Stimulated activated CD8-positive, alpha-beta memory T cell treated with anti-CD3 and anti-CD28 coated beads, Interleukin-7, amount 100 ng/mL, for 1 hour (primary cell): Measurements from ENCODE around the gene CTSF.
"Not testable (repeated sequence)": the region's sequence is repeated elsewhere in the genome, so short reads cannot be mapped to it uniquely, and the experiment has no call there.

Experiments used
- DNase-seq, 2 donors: peaks; one replicate each; pipeline ENCODE4 v3.0.0-alpha.2; 2020; ENCODE audit warnings: low read depth in 2 of 2

The CTSF gene

DNA sequence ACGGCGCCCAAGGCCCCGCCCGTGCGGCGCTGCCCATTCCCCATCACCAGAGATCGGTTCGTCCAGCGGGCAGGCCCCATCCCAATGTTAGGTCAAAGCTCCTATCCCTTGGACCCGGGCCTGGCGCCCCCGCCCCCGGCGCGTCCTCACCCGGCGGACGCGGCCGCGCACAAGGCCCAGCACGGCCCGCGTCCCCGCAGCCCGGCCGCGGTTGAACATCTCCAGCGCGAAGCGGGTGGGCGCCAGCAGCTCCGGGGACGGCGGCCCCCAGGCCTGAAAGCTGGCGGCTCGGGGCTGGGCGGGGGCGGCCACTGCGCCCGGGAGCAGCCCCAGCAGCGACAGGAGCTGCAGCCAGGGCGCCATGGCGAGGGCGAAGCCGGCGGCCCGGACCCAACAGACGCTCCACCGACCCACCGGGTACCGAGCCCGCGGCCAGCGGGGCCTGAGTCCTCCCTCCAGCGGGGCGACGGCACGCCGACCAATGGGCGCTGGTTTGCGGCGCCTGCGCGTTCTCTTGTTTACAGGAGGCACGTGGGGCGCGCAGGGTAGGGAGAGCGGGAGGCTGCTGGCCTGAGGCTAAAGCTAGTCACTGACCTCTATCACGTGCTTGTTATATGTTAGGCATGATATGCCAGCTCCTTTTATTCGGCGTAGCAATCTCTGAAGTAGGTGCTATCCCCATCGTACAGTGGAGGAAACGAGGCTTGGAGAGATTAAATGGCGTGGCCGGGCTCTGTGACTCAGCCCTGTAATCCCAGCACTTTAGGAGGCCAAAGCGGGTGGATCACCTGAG, at the start of gene CTSF:
TSS of gene CTSF (minus strand) at position 483 of the 793 bp plus-strand sequence. CDS start at position 363, 120 bp downstream.
- peak; percentile 44 to 51 for DNase-seq

DNA sequence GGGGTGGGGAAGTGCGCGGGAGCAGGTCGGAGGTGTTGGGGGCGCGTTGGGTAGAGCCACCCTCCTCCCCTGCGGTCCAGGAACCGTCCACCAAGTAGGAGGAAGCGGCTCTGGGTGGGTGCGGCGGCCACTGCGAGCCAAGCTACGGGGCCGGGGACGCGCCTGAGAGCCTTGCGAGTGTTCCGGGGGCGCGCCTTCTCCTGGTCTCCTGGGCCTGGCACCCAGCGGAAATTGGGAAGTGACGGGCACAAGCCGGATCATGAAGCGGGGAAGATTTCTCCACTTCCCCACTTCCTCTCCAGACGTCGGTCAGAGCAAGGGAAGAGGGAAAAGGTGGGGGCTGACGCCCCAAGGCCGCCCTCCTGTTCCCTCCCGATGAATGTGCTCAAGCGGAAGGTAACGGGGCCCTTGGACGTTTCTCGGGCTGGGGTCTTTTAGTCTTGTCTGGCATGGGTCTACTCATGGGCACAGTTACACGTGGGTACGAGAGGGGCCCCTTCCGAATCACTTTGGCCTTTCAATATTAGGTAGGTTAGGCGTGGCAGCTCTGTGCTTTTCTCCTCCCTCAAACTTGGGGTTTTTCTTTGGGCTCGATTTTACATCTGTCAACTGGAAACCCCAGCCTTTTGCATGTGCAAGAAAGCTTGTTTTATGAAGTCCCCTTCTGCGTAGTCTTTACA, 48.9 kb upstream of the CTSF start:
- no peak for DNase-seq

DNA sequence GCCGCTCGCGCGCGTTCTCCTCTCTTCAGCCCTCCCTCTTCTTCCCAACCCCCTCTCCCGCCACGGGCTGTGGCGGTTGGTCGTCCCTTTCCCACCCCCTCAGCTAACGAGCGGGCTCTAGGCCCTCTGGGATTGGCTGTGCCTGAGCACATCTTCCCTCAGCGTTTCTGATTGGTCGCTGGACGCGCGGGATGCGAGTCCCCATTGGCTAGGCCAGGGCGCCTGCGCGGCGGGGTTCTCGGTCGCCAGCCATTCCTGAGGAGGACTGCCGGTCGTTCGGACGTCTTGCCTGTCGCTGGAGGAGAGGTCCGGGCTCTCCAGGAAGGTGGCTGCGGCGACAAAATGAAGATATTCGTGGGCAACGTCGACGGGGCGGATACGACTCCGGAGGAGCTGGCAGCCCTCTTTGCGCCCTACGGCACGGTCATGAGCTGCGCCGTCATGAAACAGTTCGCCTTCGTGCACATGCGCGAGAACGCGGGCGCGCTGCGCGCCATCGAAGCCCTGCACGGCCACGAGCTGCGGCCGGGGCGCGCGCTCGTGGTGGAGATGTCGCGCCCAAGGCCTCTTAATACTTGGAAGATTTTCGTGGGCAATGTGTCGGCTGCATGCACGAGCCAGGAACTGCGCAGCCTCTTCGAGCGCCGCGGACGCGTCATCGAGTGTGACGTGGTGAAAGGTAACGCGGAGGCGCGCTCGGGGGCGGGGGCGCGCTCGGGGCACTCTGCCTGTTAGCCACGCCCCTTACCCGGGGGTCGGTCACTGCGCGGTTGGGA, 48.2 kb upstream of the CTSF start, which contains the start of gene RBM14:
TSS of gene RBM14 (plus strand) at position 252 of the 776 bp plus-strand sequence. CDS start at position 343, 91 bp downstream.
- peak; percentile 93 to 96 for DNase-seq

DNA sequence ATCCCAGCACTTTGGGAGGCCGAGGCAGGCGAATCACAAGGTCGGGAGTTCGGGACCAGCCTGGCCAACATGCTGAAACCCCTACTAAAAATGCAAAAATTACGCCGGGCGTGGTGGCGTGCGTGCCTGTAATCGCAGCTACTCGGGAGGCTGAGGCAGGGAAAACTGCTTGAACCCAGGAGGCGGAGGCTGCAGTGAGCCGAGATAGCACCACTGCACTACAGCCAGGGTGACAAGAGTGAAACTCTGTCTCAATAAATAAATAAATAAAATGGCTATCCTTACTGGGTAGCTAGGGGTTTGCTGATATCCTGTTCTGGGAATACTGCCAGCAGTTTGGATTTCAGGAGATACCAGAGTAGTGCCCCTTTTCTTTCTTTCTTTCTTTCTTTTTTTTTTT, 45.7 kb upstream of the CTSF start:
- no peak for DNase-seq

DNA sequence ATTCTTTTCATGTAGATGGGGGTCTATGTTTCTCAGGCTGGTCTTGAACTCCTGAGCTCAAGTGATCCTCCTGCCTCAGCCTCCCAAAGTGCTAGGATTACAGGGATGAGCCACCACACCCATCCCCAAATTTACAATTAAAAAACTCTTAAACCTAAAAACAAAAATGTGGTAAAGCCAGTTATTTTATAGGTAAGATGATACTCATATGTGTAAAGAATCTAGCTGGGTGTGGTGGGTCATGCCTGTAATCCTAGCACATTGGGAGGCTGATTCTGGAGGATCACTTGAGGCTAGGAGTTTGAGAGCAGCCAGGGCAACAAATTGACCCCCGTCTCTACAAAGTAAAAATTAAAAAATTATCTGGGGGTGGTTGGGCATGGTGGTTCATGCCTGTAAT, 44.1 kb upstream of the CTSF start:
- no peak for DNase-seq

DNA sequence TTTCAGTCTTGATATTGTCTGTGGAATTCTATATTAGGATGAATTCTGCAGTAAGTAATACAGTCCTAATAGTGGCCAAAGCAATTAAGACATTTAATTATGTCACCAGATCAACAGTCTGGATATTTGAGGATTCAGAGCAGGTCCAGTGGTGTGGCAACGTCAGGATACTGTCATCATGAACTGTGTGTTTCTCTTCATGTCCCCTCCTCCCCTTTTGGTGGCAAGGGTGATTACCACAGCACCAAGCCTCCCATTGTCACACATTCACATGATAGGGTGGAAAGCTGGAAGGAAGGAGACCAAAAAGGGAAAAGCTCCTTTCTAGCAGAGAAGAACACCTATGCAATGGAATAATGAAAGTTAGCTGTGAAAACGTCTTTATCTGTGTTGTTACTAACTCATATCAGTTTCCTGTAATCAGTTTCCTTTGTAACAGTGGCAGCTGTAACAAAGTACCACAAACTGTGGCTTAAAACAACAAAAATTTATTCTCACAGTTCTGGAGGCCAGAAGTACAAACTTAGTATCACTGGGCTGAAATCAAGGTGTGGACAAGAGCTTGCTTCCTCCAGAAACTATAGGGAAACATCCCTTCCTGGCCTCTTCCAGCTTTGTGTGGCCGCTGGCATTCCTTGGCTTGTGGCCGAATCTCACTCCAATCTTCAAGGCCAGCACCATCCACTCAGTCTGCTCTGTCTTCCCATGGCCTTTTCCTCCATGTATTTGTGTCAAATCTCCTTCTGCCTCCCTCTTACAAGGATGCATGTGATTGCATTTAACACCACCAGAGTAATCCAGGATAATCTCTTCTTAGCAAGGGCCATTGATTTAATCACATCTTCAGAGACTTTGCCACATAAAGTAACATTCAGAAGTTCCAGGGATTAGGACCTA, 41.6 kb upstream of the CTSF start:
- DNase-seq = no peak

DNA sequence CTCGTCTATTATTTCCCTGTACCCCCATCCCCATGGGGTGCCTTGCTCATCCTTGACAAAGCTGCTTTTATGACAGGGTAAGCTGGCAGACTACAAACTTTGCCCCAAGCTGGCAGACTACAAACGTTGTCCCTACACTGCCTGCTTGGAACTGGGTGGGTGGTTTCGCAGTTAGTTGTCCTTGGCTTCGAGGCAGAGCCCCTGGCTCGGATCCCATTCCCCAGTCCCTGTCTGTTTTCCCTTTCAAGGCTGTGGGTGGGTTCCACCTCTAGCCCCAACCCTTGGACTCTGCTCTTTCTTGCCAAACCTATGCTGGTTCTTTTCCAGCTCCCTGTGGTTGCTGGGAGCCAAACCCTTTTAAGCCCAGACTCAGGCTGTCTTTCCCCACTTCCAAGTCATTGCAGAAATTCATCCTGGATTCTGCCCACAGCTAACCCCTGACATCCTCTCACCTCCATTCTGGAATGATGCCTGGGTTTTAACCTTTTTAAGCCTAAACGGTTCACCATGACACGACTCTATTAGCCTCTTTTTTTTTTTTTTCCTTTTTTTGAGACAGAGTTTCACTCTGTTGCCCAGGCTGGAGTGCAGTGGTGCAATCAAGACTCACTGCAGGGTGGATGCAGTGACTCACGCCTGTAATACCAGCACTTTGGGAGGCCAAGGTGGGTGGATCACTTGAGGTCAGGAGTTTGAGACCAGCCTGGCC, 38.9 kb upstream of the CTSF start:
- no peak for DNase-seq

DNA sequence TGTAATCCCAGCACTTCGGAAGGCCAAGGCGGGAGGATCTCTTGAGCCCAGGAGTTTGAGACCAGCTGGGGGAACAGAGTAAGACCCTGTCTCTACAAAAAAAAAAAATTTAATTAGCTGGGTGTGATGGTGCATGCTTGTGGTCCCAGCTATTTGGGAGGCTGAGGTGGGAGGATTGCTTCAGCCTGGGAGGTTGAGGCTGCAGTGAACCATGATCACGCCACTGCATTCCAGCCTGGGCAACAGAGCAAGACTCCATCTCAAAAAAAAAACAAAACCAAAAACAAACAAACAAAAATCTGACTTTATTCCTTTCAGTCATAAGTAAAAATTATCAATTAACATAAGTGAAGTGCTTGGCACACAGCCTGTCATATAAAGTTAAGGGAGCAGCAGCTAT, 38.2 kb upstream of the CTSF start:
- DNase-seq = not testable (repeated sequence)

DNA sequence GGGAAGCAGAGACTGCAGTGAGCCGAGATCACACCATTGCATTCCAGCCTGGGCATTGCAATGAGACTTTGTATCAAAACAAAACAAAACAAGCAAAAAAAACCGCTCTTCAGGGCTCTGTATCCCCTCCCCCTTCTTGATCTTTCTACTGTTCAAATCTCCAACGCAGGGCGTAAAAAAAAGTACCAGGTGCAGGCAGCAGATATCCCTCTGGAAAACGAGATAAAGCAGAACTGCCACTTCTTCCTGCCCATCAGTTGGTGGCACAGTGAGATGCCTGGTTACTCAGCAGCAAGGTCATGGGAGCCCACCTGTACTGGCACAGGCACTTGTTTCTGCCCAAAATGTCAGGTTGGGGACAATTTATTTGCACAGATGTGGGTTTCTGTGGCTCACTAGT, 35.7 kb upstream of the CTSF start:
- no peak for DNase-seq

DNA sequence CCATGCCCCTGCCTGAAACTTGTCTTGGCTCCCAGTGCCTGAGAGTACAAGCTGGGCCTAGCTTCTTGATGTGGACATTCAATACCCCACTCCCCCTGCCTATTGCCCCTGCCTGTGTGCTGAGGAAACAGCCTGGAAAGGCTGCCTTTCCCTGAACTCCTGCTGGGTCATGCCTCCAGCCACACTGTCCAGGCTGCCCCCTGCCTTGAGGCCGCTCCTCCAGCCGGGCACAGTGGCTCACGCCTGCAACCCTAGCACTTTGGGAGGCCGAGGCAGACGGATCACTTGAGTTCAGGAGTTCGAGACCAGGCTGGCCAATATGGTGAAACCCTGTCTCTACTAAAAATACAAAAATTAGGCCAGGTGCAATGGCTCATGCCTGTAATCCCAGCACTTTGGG, 34.7 kb upstream of the CTSF start:
- DNase-seq = no peak

DNA sequence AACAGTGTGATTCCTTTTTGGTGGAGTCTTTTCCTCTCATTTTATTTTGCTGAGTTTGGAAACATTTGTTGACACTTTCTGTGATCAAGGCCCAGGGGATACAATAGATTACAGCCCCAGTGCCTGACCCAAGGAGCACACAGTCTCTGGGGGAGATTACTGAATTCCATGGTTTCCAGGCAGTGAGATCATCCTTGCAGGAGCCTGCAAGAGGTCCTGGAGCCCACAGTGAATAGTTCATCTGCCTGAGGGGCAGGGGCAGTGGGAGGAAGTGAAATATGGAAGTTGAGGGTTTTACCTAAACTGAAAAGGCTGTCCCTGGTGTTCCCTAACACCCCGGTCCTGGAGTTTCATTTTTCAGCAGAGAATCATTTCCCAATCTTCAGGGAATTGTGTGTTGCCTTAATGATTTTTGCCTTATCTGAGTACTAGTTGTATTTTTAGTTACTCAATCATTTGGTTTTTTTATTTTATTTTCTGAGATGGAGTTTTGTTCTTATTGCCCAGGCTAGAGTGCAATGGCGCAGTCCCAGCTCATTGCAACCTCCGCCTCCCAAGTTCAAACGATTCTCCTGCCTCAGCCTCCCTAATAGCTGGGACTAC, 32.3 kb upstream of the CTSF start:
- no peak for DNase-seq

DNA sequence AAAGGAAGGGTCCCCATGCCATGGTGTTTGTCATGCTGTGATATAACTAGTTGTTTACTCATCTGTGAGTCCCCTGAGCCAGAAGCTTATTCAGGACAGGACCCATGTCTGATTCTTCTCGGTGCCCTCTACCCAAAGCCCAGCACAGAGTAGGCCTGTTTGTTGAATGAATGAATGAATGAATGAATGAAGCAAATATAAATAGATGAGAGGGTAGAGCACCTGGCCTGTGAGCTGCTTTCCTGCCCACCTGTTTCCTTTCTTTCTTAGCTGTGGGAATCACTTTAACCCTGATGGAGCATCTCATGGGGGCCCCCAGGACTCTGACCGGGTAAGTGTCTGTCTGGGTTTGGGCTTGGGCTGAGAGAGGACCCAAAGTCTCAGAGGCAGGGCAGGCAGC, 31.8 kb upstream of the CTSF start:
- no peak for DNase-seq

DNA sequence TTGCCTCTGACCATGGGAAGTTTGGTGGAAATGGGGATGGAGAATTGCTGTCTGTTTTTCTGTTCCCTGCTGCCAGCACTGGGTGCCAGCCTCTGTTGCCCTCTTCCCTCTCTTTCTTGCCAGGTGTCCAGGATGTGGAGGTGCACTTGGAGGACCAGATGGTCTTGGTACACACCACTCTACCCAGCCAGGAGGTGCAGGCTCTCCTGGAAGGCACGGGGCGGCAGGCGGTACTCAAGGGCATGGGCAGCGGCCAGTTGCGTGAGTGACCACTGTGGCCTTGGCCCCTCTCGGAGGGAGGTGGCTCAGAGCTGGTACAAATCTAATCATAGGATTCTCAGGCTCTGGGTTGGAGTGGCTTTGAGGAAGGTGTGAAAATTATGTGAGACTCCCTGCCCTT, 30.6 kb upstream of the CTSF start:
- no peak for DNase-seq

DNA sequence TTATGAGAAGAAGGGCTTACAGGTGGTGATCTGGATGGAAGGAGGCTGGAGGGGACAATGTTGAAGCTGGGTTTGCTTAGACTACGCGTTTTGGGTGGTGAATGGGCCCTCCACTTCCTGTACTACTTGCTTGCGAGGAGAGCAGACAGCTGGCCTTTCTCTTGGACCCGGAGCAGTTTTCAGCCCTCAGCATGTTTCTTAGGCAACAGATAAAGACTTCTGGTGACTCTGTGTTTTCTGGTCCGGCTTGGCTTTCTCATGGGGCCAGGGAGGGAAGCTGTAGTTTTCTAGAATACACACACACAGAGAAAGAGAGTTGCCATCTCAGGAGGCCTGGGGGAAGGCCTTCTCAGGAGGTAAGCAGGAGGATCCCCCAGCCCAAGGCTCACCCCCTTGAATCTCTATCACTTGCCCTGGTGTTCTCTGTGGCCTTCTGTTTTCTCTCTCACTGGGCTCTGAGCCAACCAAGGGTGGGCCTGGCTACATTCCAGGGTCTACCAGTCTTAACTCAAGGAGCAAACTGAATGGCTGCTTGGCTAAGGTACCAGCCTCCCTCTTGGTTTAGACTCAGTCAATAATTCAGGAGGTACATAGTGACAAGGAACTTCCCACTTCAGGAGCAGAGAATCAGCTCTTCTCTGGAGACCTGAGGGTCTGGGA, 27.0 kb upstream of the CTSF start:
- no peak for DNase-seq

DNA sequence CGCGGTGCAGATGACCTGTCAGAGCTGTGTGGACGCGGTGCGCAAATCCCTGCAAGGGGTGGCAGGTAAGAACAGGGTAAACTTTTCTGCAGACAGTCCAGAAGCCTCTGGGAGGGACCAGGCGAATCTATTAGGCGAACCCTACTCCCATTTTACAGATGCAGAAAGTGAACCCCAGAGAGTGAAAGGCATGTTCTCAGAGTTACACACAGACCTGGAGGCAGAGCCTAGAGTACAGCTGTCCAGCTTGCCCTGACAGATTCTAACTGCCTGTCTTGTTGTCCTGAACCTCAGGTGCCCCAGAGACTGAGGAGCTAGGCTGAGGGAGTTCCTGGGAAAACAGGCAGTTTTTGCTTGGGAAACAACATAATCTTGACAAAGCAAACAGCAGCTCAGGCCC, 25.2 kb upstream of the CTSF start:
- no peak for DNase-seq

DNA sequence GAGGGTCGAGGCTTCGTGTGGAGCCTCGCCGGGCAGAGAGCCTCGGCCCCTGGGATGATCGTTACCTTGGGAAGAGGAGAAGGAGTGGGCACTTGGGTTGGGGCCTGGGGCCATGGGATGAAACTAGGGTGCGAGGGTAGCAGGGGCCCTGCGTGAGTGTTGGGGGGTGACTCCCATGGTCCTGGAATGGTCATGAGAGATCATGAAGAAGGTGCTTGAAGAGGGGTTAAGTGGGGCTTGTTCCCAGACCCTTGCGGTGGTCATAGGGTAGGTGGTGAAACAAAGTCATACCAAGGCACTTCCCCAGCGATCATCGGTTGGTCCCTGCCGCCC, 24.9 kb upstream of the CTSF start:
- no peak for DNase-seq

DNA sequence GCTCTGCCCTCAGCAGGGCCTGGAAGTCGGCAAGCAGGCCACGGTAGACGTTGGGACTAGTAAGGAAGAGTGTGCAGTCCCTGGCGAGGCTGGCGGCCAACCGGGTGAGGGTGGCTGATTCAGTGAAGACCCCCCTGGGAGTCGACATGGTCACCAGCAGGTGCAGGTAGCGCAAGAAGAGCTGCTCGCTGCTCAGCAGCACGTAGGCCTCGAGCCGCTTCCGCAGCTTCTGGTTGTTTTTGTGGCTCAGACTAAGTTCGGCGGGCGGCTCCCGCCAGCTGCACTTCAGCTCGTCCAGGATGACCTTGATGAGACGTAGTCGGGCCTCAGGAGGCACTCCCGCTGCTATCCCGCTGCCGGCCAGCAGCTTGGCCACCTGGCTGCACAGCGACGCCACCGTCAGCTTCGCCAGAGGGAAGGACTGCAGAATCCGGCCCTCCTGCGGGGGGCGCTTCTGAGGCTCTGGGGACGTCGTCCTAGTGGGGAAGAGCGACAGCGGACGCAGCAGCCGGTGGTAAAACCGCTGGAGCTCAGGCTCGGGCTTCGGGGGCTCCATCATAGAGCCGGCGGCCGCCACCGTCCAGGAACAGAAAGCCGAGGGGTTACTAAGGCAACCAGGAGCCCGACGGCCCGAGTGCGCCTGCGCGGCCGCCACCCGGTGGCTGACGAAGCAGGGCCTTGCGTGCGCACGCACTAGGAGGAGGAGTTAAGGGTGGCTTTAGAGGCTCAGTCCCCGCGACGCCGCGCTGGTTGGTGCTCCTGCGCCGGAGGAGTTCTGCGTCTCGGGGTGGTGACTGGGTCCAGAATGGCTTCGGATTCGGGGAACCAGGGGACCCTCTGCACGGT, 24.3 kb upstream of the CTSF start, which contains the start of the genes CCDC87 and CCS:
TSS of gene CCDC87 (minus strand) at position 607 of the 846 bp plus-strand sequence. CDS start at position 559, 48 bp downstream.
TSS of gene CCS (plus strand) at position 729 of the 846 bp plus-strand sequence. CDS start at position 806, 77 bp downstream.
- DNase-seq = peak; percentile 98

DNA sequence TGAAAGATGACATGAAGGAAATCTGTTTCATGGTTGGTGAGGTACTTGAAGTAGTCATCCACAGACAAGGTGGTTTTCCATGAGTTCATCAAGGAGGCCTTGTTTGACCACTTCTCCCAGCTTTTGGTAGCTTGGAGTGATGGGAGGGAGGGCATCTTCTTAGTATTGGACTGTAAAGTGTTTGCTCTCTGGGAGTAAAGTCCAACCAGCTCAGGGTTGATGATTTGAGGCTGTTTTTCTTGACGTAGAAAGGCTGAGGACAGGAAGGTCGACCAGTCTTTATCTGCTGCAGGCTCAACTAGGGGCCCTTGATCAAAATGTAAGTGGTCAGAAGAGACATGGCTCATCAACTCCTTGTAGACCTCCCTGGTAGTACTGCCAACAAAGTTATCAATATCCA, 22.8 kb upstream of the CTSF start:
- DNase-seq = no peak
